GM21825 (cell line): Measurements from ENCODE around the gene TMEM184B.

Experiments
- ATAC-seq: cut with Tn5 transposase; IDR thresholded peaks from one replicate; pipeline ENCODE4 v1.9.1; 2021; ENCODE audit warnings: mild to moderate bottlenecking, moderate library complexity; ENCODE audit not compliant: unreplicated experiment

TMEM184B gene

DNA sequence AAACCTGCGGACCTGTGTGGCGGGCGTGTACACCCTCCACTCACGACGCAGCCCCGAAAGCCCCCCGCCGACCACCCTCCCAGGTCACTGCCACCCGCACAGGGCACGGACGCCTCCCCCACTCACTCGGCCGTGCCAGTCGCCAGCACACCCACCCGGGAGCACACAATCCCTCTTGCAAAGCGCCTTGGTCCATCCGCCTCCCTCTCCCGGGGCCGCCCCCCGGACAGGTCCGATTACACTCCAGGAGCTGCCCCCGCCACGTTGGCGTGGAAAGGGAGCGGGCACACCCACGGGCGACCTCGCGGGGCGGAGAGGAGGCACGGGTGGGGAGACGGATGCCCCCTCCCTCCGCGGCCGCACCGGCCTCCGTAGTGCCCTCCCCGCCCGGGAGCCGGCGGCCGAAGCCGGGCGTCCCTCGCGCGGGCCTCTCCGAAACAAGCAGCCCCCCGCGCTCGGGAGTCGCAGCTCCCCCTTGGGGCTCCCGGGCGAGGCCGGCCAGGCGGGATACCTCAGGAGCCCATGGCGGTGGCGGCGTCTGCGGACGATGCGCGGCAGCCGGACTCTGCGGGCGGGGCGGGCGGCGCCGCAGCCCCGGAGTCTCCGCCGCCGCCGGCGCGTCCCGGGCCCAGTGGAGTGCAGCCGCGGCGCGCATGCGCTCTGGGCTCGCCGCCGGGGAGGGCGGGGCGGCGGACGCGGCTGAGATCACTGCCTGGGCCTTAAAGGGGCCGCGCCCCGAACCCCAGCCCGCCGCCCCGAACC is at the start of gene TMEM184B:
TMEM184B (minus strand) TSS at position 638 of the 762 bp plus-strand sequence. CDS start 25,049 bp downstream, outside the sequence.
- peak; percentile 55 for ATAC-seq

- no peak for ATAC-seq
Observed at GRCh38 chr22:38320605-38321402, 48.0 kb upstream of the TMEM184B start.

- ATAC-seq, result no peak
Observed at GRCh38 chr22:38318792-38319773, 46.3 kb upstream of the TMEM184B start.

- ATAC-seq, result no peak
Observed at GRCh38 chr22:38317995-38318715, 45.3 kb upstream of the TMEM184B start.

- ATAC-seq, result no peak
Observed at GRCh38 chr22:38317122-38317994, 44.5 kb upstream of the TMEM184B start, which contains the start of gene CSNK1E. TSS of gene CSNK1E (minus strand) at chr22:38317433. CDS start at chr22:38314157, 3,276 bp downstream.

GRCh38 chr22:38316364-38317121 is 43.7 kb upstream of the TMEM184B start:
- ATAC-seq, result no peak

GRCh38 chr22:38315823-38316363 is 43.1 kb upstream of the TMEM184B start:
- ATAC-seq, result no peak

DNA sequence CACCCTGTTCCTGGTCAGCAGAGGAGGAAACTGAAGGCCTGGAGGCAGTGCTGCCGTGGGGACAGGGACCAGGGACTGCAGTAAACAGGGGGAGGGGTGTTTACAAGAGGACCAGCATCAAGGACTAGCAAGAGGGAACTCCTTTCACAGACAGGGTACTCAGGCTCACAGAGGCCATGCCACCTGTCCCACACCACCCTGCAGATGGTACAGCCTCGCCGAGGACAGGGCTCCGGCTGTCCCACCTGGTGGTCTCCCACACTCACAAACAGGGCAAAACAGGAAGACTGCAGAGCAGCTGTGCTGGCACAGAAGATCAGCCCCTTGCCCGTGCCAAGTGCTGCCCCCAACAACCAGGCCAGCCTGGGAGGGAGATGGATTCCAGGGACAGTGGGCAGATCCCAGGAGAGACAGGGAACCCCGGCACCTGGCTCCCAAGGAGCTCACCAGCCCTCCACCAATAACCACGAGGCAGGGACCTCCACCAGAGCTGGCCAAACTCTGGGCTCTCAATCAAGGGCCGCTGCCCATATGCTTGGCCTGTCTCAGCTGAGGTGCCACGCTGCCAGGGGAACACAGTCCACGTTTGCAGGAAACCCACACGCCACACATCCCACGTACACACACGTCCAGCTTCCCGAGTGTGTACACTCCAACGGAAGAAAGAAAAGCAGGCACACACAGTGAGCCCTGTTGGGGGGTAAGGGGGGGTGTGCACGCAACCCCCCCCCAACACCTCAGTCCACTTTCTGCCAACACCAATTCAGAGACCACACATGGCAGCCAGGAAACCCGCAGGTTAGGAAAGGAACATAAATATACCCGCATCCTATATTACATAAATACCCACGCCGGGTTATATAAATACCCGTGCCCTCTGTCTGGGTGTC is 42.4 kb upstream of the TMEM184B start:
- no peak for ATAC-seq

DNA sequence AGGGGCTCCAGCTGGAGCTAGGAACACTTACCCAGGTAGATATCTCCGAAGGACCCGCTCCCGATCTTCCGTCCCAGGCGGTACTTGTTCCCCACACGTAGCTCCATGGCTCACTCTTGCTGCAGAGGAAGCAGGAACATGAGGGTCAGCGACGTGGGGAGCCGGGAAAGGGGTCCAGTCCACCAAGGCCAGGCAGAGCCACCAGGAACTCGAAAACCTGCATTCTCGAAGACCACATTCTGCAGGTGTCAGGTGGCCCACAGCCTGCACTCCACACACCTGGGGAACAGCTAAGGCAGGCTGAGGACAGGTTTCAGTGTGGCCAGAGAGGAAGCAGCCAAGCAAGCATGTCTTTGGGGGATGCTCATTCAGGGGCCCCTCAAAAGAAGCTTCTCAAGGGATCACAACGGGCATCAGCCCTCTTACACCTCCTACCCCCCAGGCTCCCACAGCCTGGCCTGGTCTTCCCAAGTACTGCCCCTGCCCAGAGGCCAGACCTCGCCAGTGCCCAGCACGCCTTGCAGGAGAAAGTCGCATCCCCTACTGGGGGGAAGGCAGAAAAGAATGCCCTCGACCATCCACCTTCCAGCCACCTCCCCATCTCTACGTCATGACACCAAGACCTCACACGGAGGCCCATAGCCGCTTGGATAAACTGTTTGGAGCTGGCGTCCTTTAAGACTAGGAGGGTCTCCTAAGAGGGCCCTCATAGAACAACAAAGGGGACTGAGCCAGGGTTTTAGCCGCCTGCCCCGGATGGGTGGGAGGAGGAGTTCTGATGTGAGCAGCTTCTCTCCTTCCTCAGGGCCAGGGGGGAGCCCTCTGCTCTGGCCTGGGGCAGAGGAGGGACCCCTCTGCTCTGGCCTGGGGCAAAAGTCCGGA is 41.5 kb upstream of the TMEM184B start:
- no peak for ATAC-seq

DNA sequence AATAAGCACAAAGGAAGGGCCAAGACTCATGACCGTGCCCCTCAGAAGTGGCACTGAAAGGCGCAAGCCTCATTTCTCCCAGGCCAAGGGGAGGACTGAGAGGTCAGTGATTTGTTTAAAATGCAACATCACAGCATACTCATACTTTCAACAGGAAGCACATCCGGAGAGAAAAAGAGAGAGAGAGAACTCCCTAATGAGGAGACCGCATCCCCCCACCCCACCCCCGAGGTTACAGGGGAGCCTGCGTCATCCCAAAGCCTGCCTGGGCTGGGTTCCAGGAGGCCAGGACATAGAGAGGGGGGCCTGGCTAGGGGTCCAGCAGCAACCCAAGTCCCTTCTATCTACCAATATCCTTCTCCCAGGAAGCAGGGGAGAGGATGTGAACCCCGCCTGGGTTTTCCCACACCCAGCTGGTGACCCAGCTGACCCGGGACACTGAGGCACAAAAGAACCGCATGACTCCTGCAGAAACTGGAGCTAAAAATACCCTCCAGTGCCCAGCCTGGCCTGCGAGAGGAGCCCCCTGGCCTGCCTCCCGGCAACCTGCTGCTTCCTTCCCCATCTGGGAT is 40.7 kb upstream of the TMEM184B start:
- no peak for ATAC-seq

- ATAC-seq, result no peak
Observed at GRCh38 chr22:38312261-38312800, 39.5 kb upstream of the TMEM184B start.

- no peak for ATAC-seq
Observed at GRCh38 chr22:38311323-38311620, 38.5 kb upstream of the TMEM184B start.

- no peak for ATAC-seq
Observed at GRCh38 chr22:38310518-38311322, 37.9 kb upstream of the TMEM184B start.

DNA sequence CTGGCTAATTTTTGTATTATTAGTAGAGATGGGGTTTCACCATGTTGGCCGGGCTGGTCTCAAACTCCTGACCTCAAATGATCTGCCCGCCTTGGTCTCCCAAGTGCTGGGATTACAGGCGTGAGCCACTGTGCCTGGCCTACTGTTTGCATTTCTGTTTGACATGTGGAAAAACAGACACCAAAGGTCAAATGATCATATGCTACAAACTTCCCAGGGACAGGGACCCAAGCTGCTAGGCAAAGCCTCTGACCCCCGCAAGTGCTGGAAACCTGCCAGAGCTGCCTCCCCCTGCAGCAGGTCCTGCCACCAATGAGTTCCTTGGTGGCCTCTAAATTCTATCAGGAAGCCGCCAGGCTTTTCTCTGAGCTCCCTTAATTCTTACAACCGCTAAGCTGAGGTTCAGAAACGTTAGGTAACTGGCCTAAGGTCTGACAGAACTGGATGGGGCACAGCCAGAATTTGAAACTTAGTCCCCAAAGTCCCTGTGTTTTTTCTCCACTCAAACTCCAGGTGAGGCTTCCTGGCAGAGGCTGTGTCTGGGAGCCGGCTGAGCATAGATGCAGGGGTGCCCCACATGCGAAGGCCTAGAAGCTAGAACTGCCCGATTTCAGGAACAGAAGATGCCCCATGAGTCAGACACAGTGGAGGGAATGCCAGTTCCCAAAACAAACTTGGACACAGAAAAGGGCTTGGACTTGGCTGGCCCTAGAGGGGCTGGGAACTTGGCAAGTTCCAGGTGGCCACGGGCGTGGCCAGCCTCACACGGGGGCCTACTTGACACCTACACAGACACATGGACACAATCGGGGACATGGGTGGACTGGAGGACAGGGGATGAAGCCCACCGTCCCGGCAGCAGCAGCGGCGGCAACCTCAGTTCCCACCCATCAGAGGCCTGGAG is 37.1 kb upstream of the TMEM184B start:
- no peak for ATAC-seq
